K562 (cell line): ENCODE data around the gene DNAJB13. TPM values are rescaled to one million over a fixed set of nuclear protein-coding genes. Genes with fewer than 3 reads are reported as not detected.
A peak's percentile ranks its signal among the peaks of the same experiment; 100 is the strongest.

ENCODE experiments used
- BMI1 ChIP-seq: fragments of 150-350 bp; IDR thresholded peaks from 2 replicates; pipeline ENCODE4 v1.6.1; 2014; ENCODE audit warnings: low read length
- CSDE1 ChIP-seq, 2 experiments: fragments of 450-650 bp; IDR thresholded peaks; 2 replicates each; pipeline ENCODE4 v1.6.1; 2016; ENCODE audit warnings: mild to moderate bottlenecking in 1 of 2
- HDGF ChIP-seq: fragments of 450-650 bp; IDR thresholded peaks from 2 replicates; pipeline ENCODE4 v1.6.1; 2016
- HOXB6 ChIP-seq: fragments of 250-450 bp; sonication (Bioruptor Pico); IDR thresholded peaks from 2 replicates; pipeline ENCODE4 v1.5.1; 2022; ENCODE audit warnings: mild to moderate bottlenecking, borderline replicate concordance
- ILK ChIP-seq: fragments of 450-650 bp; IDR thresholded peaks from 2 replicates; pipeline ENCODE4 v1.6.1; 2016; ENCODE audit warnings: missing genetic modification characterization, low read depth, mild to moderate bottlenecking, missing compliant biosample characterization, moderate library complexity, borderline replicate concordance
- IRF2 ChIP-seq: sonication (generic); formaldehyde crosslinking; IDR thresholded peaks from 2 replicates; pipeline ENCODE4 v1.8.1; 2022; ENCODE audit warnings: mild to moderate bottlenecking, missing genetic modification reagents
- JUN ChIP-seq, 2 experiments: sonication (generic) in 1 of 2; formaldehyde crosslinking in 1 of 2; IDR thresholded peaks; 2 replicates each; pipeline versions ENCODE4 v1.6.1 to v1.8.0; 2012 to 2022; ENCODE audit warnings: borderline replicate concordance in 2 of 2, mild to moderate bottlenecking in 2 of 2, improper control_type of control experiment in 1 of 2, low read depth in 1 of 2, low read length in 1 of 2, missing genetic modification reagents in 1 of 2
- NCOA1 ChIP-seq: fragments of 450-650 bp; IDR thresholded peaks from 2 replicates; pipeline ENCODE4 v1.6.1; 2016; ENCODE audit warnings: low read depth
- NR2C2 ChIP-seq, 2 experiments: fragments of 200-800 bp in 1 of 2; sonication (Bioruptor generic) in 1 of 2; sonication (generic) in 1 of 2; formaldehyde crosslinking in 1 of 2; IDR thresholded peaks; 2 replicates each; pipeline versions ENCODE4 v1.6.1 to v1.8.0; 2016 to 2022; ENCODE audit warnings: mild to moderate bottlenecking in 1 of 2, missing compliant biosample characterization in 1 of 2, missing genetic modification characterization in 1 of 2, missing genetic modification reagents in 1 of 2
- RAD21 ChIP-seq, 2 experiments: fragments of 250-450 bp in 1 of 2; fragments of 450-650 bp in 1 of 2; sonication (Bioruptor Pico) in 1 of 2; formaldehyde crosslinking in 1 of 2; IDR thresholded peaks in 1 of 2; conservative IDR thresholded peaks in 1 of 2; 2 replicates each; pipeline versions ENCODE4 v1.4.0 to v1.8.0; 2020 to 2022; ENCODE audit warnings: mild to moderate bottlenecking in 2 of 2, moderate library complexity in 1 of 2
- RBBP5 ChIP-seq: fragments of 200-600 bp; sonication (generic); IDR thresholded peaks from 2 replicates; pipeline ENCODE4 v1.6.1; 2012; ENCODE audit warnings: borderline replicate concordance, mild to moderate bottlenecking, low read length, control low read depth, inconsistent platforms; ENCODE audit not compliant: insufficient read depth, poor library complexity, severe bottlenecking
- STAG1 ChIP-seq: sonication (generic); formaldehyde crosslinking; IDR thresholded peaks from 2 replicates; pipeline ENCODE4 v1.5.0; 2020; ENCODE audit warnings: missing genetic modification reagents, borderline replicate concordance
- XRCC3 ChIP-seq: fragments of 450-650 bp; IDR thresholded peaks from 2 replicates; pipeline ENCODE4 v1.6.1; 2017; ENCODE audit warnings: mild to moderate bottlenecking, moderate library complexity
- ZNF384 ChIP-seq: IDR thresholded peaks from 2 replicates; pipeline ENCODE4 v1.6.1; 2012; ENCODE audit warnings: low read depth, low read length, improper control_type of control experiment
- ZNF696 ChIP-seq: fragments of 250-450 bp; sonication (Bioruptor Pico); conservative IDR thresholded peaks from 2 replicates; pipeline ENCODE4 v1.4.0; 2020; ENCODE audit warnings: mild to moderate bottlenecking, moderate library complexity
- polyA plus RNA-seq, 8 experiments: library from polyadenylated mRNA; depleted of rRNA in 4 of 8; stranded (reverse) in 5 of 8; unstranded in 3 of 8; fragments of >200 nt; fragmentation: Nextera tagmentation in 2 of 8; fragmentation: Illumina TruSeq in 1 of 8; extraction: Ambion mirVana in 2 of 8; extraction: Trizol in 1 of 8; gene quantifications; 2 replicates each; pipeline versions ENCODE4 v1.2.1 to v1.2.3, GENCODE V29; 2011 to 2014; ENCODE audit warnings: inconsistent platforms in 1 of 8, missing spikeins in 1 of 8
- total RNA-seq, 7 experiments: library from RNA; depleted of rRNA in 6 of 7; stranded (reverse); fragments of >200 nt in 6 of 7; fragmentation: Illumina TruSeq in 2 of 7; extraction: Trizol in 2 of 7; gene quantifications; 2 replicates each; pipeline versions ENCODE4 v1.2.1 to v1.2.3, GENCODE V29; 2011 to 2021; ENCODE audit warnings: low replicate concordance in 1 of 7
- TF ChIP-seq, protein P1 (sequence below), 2 experiments: fragments of 450-650 bp; formaldehyde crosslinking in 1 of 2; IDR thresholded peaks; 2 replicates each; pipeline versions ENCODE4 v1.4.0 to v1.6.1; 2014 to 2020; ENCODE audit warnings: mild to moderate bottlenecking in 2 of 2, borderline replicate concordance in 1 of 2, low read depth in 1 of 2
- TF ChIP-seq, protein P2 (sequence below), 3 experiments: IDR thresholded peaks in 2 of 3; conservative IDR thresholded peaks in 1 of 3; 2 replicates each; pipeline ENCODE4 v1.5.1; 2011 to 2012; ENCODE audit warnings: low read length in 3 of 3, mild to moderate bottlenecking in 3 of 3, control low read depth in 2 of 3, improper control_type of control experiment in 1 of 3, inconsistent platforms in 1 of 3, low read depth in 1 of 3, mixed read lengths in 1 of 3, moderate library complexity in 1 of 3; ENCODE audit not compliant: insufficient read depth in 2 of 3

Gene DNAJB13
- total and polyA plus RNA-seq, 9 of the 15 experiments (the other 6 are each of a cell fraction or from before 2014, with no cell fraction given), result 0.14 TPM; not detected in 8

DNA sequence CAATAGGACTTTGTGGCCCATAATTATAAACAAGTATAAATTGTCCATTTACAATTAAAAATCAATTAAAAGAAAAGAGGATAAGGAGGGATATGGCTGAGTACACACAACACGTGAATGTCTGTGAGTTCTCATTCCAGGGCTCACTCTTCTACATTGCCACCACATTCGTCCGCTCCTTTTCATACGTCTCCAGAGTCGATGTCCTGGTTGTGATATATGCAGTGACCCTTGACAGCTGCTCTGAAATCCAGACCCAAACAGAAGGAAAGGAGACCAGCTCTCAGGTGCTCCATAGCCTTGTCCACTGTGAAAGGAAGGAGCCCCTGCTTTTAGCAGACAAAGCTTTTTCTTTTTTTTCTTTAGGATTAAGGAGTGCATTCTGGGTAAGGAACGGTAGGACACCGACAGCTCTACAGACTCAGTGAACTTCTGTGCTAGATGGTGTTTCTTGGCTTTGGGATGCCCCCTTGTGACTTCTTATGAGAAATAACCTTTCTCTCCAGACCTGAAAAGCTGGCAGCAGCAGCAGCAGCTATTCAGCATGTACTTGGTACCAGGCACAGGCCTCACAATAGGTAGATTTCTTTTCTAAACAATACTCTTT is 19.7 kb upstream of the DNAJB13 start (continued):
- TF ChIP-seq, protein P1, sequence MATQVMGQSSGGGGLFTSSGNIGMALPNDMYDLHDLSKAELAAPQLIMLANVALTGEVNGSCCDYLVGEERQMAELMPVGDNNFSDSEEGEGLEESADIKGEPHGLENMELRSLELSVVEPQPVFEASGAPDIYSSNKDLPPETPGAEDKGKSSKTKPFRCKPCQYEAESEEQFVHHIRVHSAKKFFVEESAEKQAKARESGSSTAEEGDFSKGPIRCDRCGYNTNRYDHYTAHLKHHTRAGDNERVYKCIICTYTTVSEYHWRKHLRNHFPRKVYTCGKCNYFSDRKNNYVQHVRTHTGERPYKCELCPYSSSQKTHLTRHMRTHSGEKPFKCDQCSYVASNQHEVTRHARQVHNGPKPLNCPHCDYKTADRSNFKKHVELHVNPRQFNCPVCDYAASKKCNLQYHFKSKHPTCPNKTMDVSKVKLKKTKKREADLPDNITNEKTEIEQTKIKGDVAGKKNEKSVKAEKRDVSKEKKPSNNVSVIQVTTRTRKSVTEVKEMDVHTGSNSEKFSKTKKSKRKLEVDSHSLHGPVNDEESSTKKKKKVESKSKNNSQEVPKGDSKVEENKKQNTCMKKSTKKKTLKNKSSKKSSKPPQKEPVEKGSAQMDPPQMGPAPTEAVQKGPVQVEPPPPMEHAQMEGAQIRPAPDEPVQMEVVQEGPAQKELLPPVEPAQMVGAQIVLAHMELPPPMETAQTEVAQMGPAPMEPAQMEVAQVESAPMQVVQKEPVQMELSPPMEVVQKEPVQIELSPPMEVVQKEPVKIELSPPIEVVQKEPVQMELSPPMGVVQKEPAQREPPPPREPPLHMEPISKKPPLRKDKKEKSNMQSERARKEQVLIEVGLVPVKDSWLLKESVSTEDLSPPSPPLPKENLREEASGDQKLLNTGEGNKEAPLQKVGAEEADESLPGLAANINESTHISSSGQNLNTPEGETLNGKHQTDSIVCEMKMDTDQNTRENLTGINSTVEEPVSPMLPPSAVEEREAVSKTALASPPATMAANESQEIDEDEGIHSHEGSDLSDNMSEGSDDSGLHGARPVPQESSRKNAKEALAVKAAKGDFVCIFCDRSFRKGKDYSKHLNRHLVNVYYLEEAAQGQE (IDR thresholded peaks at IDR 0.05; ENCODE audit: borderline replicate concordance), result peak; percentile 78; the same call in 1 of the 2 replicates
- TF ChIP-seq, protein P1 (CRISPR knock-in tag; IDR thresholded peaks at IDR 0.05; ENCODE audit: low read depth), result no peak
- TF ChIP-seq HDGF, result no peak
- TF ChIP-seq XRCC3, result no peak
- no peak for TF ChIP-seq JUN (IDR thresholded peaks at IDR 0.05; ENCODE audit: borderline replicate concordance, low read depth, low read length)
- TF ChIP-seq JUN (CRISPR knock-in tag; IDR thresholded peaks at IDR 0.05; ENCODE audit: borderline replicate concordance), result no peak
- TF ChIP-seq NR2C2 (CRISPR knock-in tag; IDR thresholded peaks at IDR 0.05), result no peak
- no peak for TF ChIP-seq NR2C2 (tag; IDR thresholded peaks at IDR 0.05)
- TF ChIP-seq, protein P2, sequence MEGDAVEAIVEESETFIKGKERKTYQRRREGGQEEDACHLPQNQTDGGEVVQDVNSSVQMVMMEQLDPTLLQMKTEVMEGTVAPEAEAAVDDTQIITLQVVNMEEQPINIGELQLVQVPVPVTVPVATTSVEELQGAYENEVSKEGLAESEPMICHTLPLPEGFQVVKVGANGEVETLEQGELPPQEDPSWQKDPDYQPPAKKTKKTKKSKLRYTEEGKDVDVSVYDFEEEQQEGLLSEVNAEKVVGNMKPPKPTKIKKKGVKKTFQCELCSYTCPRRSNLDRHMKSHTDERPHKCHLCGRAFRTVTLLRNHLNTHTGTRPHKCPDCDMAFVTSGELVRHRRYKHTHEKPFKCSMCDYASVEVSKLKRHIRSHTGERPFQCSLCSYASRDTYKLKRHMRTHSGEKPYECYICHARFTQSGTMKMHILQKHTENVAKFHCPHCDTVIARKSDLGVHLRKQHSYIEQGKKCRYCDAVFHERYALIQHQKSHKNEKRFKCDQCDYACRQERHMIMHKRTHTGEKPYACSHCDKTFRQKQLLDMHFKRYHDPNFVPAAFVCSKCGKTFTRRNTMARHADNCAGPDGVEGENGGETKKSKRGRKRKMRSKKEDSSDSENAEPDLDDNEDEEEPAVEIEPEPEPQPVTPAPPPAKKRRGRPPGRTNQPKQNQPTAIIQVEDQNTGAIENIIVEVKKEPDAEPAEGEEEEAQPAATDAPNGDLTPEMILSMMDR (IDR thresholded peaks at IDR 0.05 in 2 of 3, conservative IDR thresholded peaks at IDR 0.05 in 1 of 3; ENCODE audit: insufficient read depth in 2 of 3, low read depth in 1 of 3, low read length in 3 of 3), result peak; percentile 69 to 82 (median 80)
- TF ChIP-seq ZNF384, result peak; percentile 93
- TF ChIP-seq CSDE1 (IDR thresholded peaks at IDR 0.05), result no peak
- no peak for TF ChIP-seq HOXB6 (CRISPR knock-in tag)
- no peak for TF ChIP-seq ZNF696
- no peak for TF ChIP-seq RBBP5
- no peak for TF ChIP-seq BMI1
- TF ChIP-seq RAD21 (CRISPR knock-in tag; conservative IDR thresholded peaks at IDR 0.05 in 1 of 2, IDR thresholded peaks at IDR 0.05 in 1 of 2), result peak; percentile 51 to 84; a peak in 3 of 4 replicates
- TF ChIP-seq NCOA1, result no peak
- peak; percentile 16; the same call in 1 of the 2 replicates for TF ChIP-seq STAG1 (CRISPR knock-in tag)
- no peak for TF ChIP-seq IRF2 (CRISPR knock-in tag)
- no peak for TF ChIP-seq ILK (tag)
